ENCODE measurements around the gene LRP8.

LRP8 gene

DNA sequence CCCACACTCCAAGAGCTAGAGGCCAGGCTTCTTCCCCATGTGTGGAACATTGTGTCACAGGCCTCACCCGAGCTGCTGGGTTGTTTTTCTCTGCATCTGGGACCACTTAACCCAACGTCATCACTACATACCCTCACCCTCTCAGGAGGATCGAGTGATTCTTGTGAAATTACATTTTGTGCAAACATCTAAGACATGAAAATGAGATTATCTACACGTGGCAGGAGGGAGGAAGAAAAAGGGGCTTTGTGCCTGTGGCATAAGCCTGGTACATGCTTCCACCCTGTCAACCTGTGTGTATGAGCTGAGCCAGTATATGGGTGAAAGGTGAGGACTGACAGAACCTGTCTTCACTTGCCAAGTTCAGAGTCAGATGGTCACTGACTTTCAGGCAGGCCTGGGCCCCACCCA lies 129.6 kb downstream of the LRP8 start:
- Histone ChIP-seq H3K27ac (peak overlapping the region; percentile 97 to 99), H3K4me3 (peak overlapping the region in 1 of 2 donors; percentile 93), H3K4me1 (peaks cover 0 to 39% (median 29%) of the 10 kb centered on the region in 4 donors), H3K9me3 (no peaks in the 10 kb centered on the region), H3K36me3 (peaks cover 14 to 25% (median 24%) of the 10 kb centered on the region in 3 donors), H3K27me3 (no peaks in the 10 kb centered on the region)
- DNase-seq, result no peak
- intact Hi-C loops (cut with DNase I; ENCODE audit: low total_unique reads), result loop anchor here (10.0 kb wide), 1 partner anchor 273 kb away; the partner anchor contains the start of genes ECHDC2 and SCP2
- TF ChIP-seq CTCF (IDR thresholded peaks at IDR 0.05), result no peak

DNA sequence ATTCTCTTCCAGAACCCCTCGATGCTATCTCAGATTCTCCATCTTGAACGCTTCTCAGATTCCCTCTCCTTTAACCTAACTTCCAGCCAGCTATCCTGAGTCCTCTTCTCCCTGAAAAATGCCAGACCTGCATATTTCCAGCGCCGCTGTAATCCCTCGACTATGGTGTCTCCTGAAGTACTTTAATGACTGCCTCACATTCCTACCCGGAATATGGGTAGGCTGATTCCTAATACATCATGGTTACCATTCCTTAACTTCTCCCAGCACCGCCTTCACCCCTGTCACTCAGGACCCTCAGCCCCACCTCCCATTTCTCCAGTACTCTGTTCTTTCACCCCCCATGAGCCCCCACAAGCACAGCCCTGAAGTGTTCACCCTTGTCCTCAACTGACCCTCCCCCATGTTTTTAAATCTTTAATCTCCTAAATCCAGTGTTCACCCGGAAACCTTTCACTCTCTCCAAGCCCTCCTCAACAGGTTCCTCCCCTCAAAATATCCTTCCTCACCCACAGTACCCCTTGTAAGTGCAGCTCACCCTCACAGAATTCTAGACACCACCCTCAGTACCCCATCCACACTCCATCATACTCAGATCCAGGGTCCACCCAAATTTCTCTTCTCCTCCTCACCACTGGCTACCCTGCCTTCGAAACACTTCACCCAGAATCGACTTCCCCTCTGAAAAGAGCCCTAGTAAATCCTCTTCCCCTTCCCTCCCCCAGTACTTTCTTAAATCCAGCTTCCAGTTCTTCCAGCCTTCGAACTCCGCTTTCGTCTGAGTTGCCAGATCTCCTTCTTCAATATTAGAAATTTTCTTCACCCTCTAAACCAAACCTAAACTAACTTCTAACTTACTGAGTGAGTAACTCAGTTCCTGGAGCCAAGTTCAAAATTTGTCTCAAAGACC lies 130.3 kb downstream of the LRP8 start:
- H3K4me1 ChIP-seq, result peaks cover 0 to 39% (median 29%) of the 10 kb centered on the region in 4 donors
- DNase-seq, result no peak
- no peak for TF ChIP-seq CTCF (IDR thresholded peaks at IDR 0.05)
- H3K4me3 ChIP-seq, result peak overlapping the region; percentile 91 to 93
- H3K9me3 ChIP-seq, result no peaks in the 10 kb centered on the region
- H3K27me3 ChIP-seq, result no peaks in the 10 kb centered on the region
- peak overlapping the region; percentile 97 to 99 for H3K27ac ChIP-seq
- intact Hi-C loops (cut with DNase I; ENCODE audit: low total_unique reads), result loop anchor here (10.0 kb wide), 1 partner anchor 273 kb away; the partner anchor contains the start of genes ECHDC2 and SCP2
- H3K36me3 ChIP-seq, result peaks cover 7 to 18% (median 17%) of the 10 kb centered on the region in 3 donors

GRCh38 chr1:53196485-53197290 lies 131.2 kb downstream of the LRP8 start, which contains the start of gene CPT2:
TSS of gene CPT2 (plus strand) at chr1:53196824. CDS start at chr1:53196944, 120 bp downstream.
- Histone ChIP-seq H3K4me3 (peak within 1 kb of the TSS; percentile 91 to 93), H3K36me3 (peaks cover 0 to 11% (median 11%) of the 10 kb centered on the region in 3 donors)
- intact Hi-C loops (cut with DNase I; ENCODE audit: low total_unique reads), result loop anchor here (10.0 kb wide), 1 partner anchor 272 kb away; the partner anchor contains the start of genes ECHDC2 and SCP2

DNA sequence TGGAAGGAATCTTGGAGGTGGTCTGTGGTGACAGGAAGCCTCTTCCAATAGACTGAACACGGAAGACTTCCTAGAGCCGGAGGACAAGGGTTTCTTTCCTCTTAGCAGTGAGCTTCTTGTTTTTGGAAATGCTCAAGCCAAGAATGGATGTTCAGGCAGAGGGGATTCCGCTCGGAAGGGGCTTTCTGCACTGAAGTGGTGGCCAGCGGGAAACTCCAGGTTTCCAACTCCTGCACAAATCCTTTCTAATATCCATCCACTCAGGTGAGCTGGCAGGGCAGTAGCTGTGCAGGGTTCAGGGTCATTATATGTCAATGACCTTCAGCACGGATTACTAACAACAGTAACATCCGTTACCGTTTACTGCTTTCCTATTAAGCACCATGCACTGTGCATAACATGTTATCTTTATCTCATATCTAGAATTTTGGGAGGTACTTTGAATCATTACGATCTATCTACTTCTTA lies 131.8 kb downstream of the LRP8 start:
- Histone ChIP-seq H3K4me1 (peaks cover 0 to 39% (median 29%) of the 10 kb centered on the region in 4 donors), H3K27me3 (no peaks in the 10 kb centered on the region), H3K27ac (peak overlapping the region; percentile 97 to 99), H3K36me3 (peaks cover 0 to 5% (median 4%) of the 10 kb centered on the region in 3 donors), H3K9me3 (no peaks in the 10 kb centered on the region), H3K4me3 (peak overlapping the region; percentile 91 to 93)
- intact Hi-C loops (cut with DNase I; ENCODE audit: low total_unique reads), result loop anchor here (10.0 kb wide), 1 partner anchor 271 kb away; the partner anchor contains the start of genes ECHDC2 and SCP2
- DNase-seq, result no peak
- TF ChIP-seq CTCF (IDR thresholded peaks at IDR 0.05), result no peak

More at GRCh38 chr1:53196485-53197290, 131.2 kb downstream of the LRP8 start, which contains the start of gene CPT2:
- Histone ChIP-seq H3K27me3 (no peaks in the 10 kb centered on the region), H3K4me1 (peaks cover 0 to 39% (median 29%) of the 10 kb centered on the region in 4 donors), H3K9me3 (no peaks in the 10 kb centered on the region), H3K27ac (peak within 1 kb of the TSS; percentile 97 to 99)
- peak; percentile 94 to 98 for DNase-seq
- TF ChIP-seq CTCF (IDR thresholded peaks at IDR 0.05), result peak in 1 of 2 experiments; percentile 18

All from tibial artery (tissue), 4 donors.